Measurements from ENCODE around the gene SLC6A19.

SLC6A19 gene

DNA sequence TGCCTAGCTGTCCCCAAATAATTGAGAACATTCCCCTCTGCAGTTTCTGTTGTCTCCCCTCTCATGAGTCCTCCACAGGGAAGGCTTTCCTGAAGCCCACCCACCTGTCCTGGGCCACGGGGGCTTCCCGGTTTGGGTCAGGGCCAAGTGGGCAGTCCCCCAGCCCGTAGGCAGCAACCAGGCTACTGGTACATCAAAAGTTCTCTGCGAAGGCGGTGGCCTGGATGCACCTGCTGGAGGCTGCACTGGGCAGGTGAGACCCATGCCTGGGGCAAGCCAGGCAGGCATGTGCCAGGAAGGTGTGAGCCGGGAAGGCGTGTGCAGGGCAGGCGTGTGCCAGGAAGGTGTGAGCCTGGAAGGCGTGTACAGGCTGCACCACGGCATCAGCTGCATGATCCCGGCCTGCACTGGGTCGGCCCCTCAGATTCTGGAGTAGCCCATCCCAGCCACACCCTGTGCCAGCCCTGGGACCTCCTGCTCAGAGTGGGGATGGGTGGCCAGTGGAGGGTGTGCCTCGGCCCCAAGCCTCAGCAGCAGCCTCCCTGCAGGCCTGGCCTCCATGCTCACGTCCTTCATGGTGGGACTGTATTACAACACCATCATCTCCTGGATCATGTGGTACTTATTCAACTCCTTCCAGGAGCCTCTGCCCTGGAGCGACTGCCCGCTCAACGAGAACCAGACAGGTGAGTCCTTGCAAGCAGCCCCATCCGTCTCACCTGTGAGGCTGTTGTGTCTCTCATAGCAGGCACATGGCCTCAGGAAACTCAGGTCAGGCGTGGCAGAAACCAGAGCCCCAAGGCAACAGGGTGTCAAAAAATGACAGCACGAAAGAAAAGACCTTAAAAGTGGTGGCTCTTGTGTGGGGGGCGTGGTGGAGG is 8.7 kb downstream of the SLC6A19 start:
- DNase-seq (ENCODE audit: low read depth) = no peak

DNA sequence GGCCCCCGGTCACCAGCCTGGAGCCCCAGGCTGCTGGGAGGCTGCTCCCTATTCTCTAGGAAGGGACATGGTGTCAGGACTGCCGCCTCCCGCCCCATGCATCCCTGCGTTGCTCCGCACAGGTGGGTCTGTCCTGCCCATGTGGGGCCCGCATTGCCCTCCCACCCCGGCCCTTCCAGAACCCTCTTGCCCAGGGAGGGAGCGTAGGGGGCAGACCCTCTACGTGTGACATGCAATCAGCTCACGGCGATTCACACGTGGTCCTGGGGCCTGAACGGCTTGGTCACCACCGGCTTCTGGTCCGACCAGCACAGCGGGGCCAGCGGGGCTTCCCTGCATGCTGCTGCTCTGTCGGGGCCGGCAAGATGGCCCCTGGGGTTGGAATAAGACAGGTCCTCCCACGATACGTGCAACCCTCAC is 9.4 kb downstream of the SLC6A19 start:
- DNase-seq (ENCODE audit: low read depth) = no peak

DNA sequence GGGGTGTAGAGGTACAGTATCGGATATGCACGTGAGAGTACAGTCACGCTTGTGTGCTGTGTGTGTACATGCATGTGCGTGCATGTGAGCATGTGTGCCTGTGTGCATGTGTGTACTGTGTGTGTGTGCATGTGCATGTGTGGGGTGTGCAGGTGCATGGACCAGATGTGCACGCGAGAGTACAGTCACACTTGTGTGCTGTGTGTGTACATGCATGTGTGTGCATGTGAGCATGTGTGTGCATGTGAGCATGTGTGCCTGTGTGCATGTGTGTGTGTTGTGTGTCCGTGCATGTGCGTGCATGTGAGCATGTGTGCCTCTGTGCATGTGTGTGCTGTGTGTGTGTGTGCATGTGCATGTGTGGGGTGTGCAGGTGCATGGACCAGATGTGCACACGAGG is 10.3 kb downstream of the SLC6A19 start:
- no peak for DNase-seq (ENCODE audit: low read depth)

DNA sequence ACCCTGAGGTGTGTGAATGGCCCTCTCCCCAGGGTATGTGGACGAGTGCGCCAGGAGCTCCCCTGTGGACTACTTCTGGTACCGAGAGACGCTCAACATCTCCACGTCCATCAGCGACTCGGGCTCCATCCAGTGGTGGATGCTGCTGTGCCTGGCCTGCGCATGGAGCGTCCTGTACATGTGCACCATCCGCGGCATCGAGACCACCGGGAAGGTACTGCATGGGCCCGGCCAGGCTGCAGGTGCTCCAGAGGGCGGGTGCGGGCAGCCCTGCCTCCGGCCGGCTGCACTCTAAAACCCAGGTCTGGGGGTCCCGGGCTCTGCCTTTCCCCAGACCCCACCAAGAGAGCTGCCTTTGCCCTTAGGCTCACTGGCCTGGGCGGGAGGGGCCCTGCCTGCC is 10.9 kb downstream of the SLC6A19 start:
- DNase-seq (ENCODE audit: low read depth) = no peak

DNA sequence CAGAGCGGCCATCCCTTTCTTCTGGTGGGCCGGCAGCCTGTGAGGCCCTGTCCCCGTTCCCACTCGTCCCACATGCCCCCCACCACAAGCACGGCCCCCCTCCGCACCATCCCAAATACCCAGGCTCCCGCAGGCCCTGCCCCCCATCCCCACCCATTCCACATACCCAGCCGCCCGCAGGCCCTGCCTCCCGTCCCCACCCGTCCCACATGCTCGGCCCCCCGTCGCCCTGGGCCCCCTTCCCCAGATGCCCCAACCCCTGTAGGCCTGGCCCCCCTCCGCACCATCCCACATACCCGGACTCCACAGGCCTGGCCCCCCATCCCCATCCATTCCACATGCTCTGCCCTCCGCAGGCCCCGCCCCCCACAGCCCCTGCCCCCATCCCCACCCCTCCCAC is 11.5 kb downstream of the SLC6A19 start:
- DNase-seq (ENCODE audit: low read depth) = no peak

DNA sequence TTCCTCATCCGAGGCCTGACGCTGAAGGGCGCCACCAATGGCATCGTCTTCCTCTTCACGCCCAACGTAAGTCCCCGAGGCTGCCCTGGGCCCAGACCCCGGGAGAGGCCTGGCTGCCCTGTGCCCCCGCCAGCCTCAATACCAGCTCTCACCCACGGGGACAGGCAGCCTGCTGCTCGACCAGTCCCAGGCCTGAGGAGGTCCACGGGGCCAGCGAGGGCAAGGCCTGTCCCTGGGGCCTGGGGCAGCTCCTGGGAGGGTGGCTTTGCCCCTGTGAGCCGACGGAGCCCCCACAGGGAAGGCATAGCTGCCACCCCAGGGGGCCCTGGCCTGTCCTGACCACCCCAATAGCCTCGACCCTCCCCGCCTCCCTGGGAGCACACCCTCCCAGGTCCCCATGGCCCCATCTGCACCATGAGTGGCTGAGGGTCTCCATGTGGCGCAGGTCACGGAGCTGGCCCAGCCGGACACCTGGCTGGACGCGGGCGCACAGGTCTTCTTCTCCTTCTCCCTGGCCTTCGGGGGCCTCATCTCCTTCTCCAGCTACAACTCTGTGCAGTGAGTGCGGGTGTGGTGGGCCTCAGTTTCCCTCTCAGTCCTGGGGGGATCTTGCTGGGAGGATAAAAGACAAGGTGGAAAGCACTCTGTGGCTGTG is 12.2 kb downstream of the SLC6A19 start:
- DNase-seq (ENCODE audit: low read depth) = no peak

DNA sequence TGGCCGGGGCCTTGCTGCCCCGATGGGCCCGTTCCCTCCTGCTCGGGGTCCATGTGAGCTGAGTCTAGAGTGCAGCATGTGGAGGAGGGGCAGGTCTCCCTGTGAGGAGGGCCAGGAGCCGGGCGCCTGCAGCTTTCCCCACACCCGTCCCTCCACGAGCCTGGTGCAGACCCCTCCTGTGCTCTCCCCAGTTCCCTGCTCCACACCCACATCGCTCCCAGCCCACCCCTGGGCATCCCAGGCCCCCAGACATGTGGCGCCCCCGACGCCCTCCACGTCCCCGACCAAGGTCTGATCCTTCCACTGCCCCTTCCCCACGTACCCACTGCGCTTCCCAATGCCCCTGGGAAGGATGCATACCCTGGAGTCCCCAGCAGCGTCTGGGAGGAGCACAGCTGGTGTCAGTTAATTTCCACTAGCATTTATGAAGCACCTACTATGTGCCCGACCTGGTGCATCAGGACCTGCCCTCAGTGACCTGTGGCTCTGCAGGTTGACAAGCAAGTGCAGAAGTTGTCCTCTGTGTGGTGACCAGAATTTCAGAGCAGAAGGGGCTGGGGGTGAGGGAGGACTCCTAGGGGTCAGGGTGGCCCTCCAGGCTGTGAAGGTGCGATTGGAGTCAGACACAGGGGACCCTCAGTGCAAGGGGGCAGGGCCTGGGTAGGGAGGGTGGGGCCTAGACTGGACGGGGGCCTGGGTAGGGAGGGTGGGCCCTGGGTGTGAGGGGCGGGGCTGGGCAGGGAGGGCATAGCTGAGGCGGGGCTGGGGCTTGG is 13.0 kb downstream of the SLC6A19 start:
- DNase-seq (ENCODE audit: low read depth) = no peak

DNA sequence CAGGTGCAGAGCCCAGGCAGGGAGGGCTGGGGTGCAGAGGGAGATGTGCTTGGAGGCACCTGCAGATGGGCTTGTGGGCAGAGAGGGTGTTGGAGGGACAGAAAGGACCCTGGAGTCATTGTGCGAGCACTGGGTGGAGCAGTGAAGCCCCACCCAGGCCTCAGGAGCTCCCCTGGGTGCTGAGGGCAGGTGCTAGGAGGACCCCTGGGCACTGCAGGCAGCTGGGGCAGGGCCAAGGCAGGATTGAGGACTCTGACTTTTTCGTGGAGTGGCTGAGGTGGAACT is 13.5 kb downstream of the SLC6A19 start:
- no peak for DNase-seq (ENCODE audit: low read depth)

DNA sequence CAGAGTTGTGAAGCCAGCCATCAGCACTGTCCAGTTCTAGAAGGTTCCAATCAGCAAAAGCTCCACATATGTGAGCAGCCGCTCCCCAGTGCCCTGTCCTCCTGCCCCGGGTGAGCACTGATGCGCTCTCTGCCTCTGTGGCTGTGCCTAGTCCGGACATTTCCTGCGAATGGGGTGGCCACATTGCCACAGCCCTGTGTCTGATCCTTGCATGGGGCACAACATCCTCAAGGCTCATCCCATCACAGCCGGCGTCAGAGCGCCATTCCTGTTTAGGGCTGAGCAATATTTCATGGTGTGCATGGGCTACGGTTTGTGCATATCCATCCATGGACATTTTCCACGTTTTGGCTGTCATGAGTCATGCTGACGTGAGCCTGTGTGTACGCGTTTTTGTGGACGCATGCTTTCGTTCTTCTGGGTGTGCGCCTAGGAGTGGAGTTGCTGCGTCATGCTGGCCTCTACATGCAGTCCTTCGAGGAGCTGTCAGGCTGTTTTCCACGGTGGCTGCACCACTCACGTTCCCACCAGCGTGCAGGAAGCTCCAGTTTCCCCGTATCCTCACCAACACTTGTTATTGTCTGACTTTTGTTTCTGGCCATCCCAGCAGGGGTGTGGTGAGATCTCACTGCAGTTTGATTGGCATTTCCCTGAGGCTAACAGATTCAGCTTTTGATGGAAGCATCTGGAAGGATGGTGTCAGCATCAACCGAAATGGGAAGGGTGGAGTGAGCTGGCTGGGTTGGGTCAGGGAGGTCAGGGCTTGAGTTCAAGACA is 14.1 kb downstream of the SLC6A19 start:
- no peak for DNase-seq (ENCODE audit: low read depth)

DNA sequence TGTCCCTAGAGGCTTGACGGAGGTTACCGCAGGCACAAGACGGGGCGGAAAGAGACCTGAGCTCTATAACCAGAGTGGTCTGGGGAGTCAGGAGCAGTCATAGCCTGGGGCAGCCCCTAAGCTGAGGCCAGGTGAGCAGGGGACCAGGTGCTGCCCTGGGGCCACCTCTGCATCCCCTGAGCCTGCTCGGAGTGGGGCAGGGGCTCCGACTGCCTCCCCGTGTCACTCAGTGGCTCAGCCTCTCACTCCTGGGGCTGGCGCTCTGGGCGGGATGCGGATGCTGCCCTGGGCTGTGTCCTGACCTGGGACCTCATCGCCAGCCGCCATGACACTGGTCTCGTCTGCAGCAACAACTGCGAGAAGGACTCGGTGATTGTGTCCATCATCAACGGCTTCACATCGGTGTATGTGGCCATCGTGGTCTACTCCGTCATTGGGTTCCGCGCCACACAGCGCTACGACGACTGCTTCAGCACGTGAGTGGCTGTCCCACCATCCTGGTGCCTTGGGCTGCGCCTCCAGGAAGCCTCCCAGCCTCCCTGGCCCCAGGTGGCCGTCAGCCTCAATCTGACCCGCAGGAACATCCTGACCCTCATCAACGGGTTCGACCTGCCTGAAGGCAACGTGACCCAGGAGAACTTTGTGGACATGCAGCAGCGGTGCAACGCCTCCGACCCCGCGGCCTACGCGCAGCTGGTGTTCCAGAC is 15.0 kb downstream of the SLC6A19 start:
- no peak for DNase-seq (ENCODE audit: low read depth)

DNA sequence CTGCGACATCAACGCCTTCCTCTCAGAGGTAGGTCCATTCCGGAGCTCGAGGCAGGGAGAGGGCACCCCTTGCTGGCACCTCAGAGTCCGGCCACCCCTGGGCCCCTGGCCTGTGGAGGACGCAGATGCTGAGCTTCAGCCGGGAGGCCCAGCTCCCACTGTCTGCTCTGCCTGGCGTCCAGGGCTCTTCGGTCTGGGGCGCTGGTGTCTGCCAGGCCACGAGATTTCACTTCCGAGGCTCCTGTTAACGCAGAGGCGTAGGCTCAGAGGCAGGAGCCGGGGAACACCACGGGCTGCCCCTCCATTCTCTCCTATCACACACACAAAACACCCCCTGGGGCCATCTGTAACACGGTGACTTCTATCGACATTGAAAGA is 15.5 kb downstream of the SLC6A19 start:
- DNase-seq (ENCODE audit: low read depth) = no peak

DNA sequence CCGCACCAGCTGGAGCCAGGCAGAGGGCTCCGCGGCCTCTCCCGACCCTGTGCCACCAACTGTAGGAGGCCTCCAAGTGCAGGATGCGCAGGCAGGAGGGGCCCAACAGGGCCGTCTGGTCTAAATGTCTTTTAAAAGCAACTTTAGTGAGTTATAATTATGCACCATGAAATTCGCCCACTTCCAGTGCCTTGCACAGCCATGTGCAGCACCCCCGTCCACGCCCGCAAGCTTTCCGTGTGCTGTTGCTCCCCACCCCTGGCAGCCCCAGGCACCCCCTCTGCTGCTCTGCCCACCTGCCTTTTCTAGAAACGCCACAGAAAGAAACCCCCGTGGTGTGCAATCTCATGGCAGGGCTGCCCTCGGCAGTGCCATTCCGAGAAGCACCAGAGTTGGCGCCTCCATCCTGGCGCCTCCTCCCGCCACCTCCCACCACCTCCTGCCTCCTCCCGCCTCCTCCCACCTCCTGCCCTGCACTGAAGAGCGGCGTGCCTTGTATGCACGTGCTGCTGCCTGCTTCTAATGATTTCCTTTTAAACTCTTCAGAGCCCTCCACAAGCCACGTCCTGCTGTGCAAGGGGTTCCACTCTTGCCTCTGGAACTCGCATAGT is 16.3 kb downstream of the SLC6A19 start:
- DNase-seq (ENCODE audit: low read depth) = no peak

DNA sequence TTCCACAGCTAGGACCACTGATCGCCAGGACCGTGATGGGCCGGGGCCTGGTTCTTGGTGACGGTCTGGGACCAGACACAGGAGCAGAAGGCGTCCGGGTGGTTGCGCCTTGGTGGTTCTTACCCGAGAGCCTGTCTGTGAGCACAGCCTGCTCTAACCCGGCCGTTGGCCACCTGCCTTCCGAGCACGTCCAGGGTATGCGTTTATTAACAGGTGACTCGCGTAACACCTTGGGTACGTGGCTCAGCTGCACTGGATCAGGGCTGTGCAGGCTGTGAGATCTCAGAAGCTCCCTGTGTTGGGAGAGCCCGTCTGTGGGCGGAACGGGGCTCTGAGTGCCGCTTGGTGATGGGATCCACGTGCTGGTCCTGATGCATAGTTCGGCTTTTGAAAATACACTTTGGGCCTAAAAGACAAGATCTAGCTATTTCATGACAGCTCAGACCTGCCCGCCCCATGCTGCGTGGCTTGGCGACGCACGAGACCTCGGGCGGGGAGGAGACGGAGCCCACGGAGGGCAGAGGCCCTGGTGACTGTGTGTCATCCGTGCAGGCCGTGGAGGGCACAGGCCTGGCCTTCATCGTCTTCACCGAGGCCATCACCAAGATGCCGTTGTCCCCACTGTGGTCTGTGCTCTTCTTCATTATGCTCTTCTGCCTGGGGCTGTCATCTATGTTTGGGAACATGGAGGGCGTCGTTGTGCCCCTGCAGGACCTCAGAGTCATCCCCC is 17.1 kb downstream of the SLC6A19 start:
- no peak for DNase-seq (ENCODE audit: low read depth)

DNA sequence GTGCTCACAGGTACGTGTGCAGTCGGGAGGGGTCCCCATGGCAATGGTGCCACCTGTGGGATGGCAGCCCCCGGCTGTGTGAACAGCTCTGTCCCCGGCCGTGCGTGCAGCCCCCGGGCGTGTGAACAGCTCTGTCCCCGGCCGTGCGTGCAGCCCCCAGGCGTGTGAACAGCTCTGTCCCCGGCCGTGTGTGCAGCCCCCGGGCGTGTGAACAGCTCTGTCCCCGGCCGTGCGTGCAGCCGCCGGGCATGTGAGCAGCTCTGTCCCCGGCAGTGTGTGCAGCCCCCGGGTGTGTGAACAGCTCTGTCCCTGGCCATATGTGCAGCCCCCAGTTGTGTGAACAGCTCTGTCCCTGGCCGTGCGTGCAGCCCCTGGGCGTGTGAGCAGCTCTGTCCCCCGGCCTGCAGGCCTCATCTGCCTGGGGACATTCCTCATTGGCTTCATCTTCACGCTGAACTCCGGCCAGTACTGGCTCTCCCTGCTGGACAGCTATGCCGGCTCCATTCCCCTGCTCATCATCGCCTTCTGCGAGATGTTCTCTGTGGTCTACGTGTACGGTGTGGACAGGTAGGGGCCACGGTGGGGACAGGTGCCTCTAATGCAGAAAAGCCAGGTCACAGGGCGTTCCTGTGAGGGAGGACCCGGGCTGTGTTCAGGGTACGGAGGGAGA is 17.8 kb downstream of the SLC6A19 start:
- DNase-seq (ENCODE audit: low read depth) = no peak

DNA sequence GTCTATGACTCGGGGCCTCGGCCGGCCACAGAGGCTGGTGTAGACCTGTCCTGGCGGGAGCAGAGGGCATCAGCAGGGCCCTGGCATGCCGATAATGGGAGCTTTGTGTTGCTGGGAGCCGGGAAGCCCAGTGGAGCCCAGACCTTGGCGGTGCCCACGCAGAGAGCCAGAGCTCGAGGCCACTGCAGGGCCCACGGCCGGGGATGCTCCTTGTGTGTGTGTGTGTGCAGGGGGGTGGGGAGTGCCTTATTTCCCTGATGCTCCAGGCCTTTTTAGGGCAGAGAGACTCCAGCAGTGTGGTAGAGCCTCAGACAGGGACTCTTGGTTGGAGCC is 18.3 kb downstream of the SLC6A19 start:
- DNase-seq (ENCODE audit: low read depth) = no peak

DNA sequence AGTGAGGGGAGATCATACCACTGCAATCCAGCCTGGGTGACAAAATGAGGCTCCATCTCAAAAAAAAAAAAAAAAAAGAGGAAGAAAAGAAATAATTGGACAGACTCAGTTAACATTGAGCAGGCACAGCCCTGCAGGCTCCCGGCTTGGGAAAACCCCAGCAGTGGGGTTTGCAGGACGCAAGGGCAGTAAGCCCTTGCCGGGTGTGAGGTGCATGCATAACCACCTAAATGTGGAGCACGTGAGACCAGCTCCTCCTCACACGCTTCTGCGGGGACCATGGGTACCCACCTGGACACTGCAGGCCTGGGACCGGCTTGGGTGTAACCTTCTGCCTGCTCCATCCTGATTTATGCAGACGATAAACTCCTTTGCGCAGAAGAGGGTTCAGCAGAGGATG is 19.0 kb downstream of the SLC6A19 start:
- no peak for DNase-seq (ENCODE audit: low read depth)

DNA sequence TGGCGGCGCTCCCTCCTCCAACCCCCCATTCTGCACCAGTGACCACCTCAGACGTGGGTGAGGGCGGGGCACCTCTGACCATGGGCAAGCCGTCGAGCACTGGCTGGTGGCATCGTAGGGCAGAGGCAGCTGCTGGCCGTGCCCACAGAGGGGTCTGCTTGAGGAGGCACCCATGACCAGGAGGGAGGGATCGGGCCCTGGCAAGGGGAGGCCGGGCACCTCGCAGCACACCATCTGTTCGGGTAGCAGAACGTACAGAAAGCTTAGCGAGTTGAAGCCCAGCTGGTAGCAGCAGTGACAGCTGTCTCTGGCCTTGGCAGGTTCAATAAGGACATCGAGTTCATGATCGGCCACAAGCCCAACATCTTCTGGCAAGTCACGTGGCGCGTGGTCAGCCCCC is 19.4 kb downstream of the SLC6A19 start:
- DNase-seq (ENCODE audit: low read depth) = no peak

DNA sequence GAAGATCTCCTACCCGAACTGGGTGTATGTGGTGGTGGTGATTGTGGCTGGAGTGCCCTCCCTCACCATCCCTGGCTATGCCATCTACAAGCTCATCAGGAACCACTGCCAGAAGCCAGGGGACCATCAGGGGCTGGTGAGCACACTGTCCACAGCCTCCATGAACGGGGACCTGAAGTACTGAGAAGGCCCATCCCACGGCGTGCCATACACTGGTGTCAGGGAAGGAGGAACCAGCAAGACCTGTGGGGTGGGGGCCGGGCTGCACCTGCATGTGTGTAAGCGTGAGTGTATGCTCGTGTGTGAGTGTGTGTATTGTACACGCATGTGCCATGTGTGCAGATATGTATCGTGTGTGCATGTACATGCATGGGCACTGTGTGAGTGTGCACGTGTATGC is 20.3 kb downstream of the SLC6A19 start:
- DNase-seq (ENCODE audit: low read depth) = no peak

DNA sequence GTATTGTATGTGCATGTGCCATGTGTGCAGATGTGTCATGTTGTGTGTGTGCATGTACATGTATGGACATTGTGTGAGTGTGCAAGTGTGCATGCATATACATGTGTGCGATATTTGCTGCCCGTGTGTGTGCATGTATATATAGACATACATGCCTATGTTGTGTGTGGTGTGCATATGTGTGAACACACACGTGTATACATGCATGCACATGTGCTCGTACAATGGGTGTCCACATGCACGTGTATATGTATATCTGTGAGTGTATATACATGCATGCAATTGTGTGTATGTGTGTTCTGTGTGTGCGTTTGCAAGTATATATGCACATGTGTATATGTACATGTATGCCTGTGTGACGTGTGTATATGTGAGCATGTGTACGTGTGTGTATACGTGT is 20.8 kb downstream of the SLC6A19 start:
- DNase-seq (ENCODE audit: low read depth) = no peak

DNA sequence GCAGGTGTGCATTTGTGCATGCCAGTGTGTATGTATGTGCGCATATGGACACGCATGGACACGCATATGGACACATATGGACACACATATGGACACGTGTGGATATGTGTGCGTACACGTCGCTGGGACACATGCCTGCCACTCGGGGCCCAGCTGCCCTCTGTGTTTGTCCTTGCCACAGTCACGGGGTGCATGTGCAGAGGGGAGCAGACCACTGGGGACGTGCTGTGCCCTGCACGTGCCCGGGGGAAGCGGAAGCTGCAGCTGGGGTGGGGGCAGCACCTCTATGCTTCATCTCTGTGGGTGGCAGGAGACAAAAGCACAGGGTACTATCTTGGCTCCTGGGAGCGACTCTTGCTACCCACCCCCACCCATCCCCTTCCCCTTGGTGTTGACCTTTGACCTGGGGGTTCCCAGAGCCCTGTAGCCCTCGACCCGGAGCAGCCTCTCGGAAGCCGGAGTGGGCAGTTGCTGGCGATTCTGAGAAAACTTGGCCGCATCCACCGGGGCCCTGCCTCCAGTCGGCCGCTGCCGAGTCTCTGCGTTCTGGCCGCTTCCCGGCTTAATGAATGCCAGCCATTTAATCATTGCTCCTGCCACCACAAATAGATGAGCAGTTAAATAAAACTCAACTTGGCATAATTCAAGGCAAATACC is 21.4 kb downstream of the SLC6A19 start:
- DNase-seq (ENCODE audit: low read depth) = no peak
